Astrocyte (in vitro differentiated cells and primary cell): ENCODE results near the gene SND1. TPM values are rescaled to one million over a fixed set of nuclear protein-coding genes. Genes with fewer than 3 reads are reported as not detected.

Experiments
- DNase-seq: peaks from one replicate; pipeline ENCODE4 v3.0.0-alpha.2; 2010; ENCODE audit warnings: low read depth
- FAIRE-seq: peaks from 2 replicates; lab custom pipeline; 2011; peaks lifted over from hg19 to GRCh38; lab: Jason Lieb, UNC
- H2AFZ ChIP-seq: 2 replicates; pipeline ENCODE4 v1.6.0; 2012; ENCODE audit warnings: low read depth, low read length, inconsistent platforms
- H3K27ac ChIP-seq: 2 replicates; pipeline ENCODE4 v1.5.1; 2011; ENCODE audit warnings: low read depth, low read length, inconsistent platforms
- H3K27me3 ChIP-seq: 2 replicates; pipeline ENCODE4 v1.6.0; 2011; ENCODE audit warnings: low read length, inconsistent platforms; ENCODE audit not compliant: insufficient read depth
- H3K36me3 ChIP-seq: 2 replicates; pipeline ENCODE4 v1.5.1; 2011; ENCODE audit warnings: low read length, inconsistent platforms; ENCODE audit not compliant: insufficient read depth
- H3K4me1 ChIP-seq: 2 replicates; pipeline ENCODE4 v1.5.1; 2011; ENCODE audit warnings: low read length, inconsistent platforms; ENCODE audit not compliant: insufficient read depth
- H3K4me2 ChIP-seq: 2 replicates; pipeline ENCODE4 v1.6.0; 2012; ENCODE audit warnings: low read length, inconsistent platforms
- H3K4me3 ChIP-seq: 2 replicates; pipeline ENCODE4 v1.5.1; 2011; ENCODE audit warnings: low read depth, mild to moderate bottlenecking, low read length, inconsistent platforms; ENCODE audit not compliant: insufficient read depth
- H3K79me2 ChIP-seq: 2 replicates; pipeline ENCODE4 v1.6.0; 2012; ENCODE audit warnings: mild to moderate bottlenecking, low read length, inconsistent platforms; ENCODE audit not compliant: insufficient read depth
- H3K9ac ChIP-seq: 2 replicates; pipeline ENCODE4 v1.6.0; 2012; ENCODE audit warnings: mild to moderate bottlenecking, low read length, inconsistent platforms
- H3K9me3 ChIP-seq: 2 replicates; pipeline ENCODE4 v1.5.1; 2012; ENCODE audit warnings: low read depth, mild to moderate bottlenecking, low read length, inconsistent platforms; ENCODE audit not compliant: insufficient read depth
- H4K20me1 ChIP-seq: 2 replicates; pipeline ENCODE4 v1.6.0; 2012; ENCODE audit warnings: low read length, inconsistent platforms; ENCODE audit not compliant: insufficient read depth
- H3K27ac Mint-ChIP-seq: one replicate; pipeline ENCODE4 v1.8.0; 2021; ENCODE audit warnings: mild to moderate bottlenecking, mixed read lengths; ENCODE audit not compliant: unreplicated experiment
- H3K27me3 Mint-ChIP-seq: one replicate; pipeline ENCODE4 v1.8.0; 2021; ENCODE audit warnings: low read depth, mixed read lengths; ENCODE audit not compliant: unreplicated experiment
- H3K36me3 Mint-ChIP-seq: one replicate; pipeline ENCODE4 v1.8.0; 2021; ENCODE audit warnings: low read depth, mixed read lengths; ENCODE audit not compliant: unreplicated experiment
- H3K4me1 Mint-ChIP-seq: one replicate; pipeline ENCODE4 v1.8.0; 2021; ENCODE audit warnings: low read depth, mixed read lengths; ENCODE audit not compliant: unreplicated experiment
- H3K4me3 Mint-ChIP-seq: one replicate; pipeline ENCODE4 v1.8.0; 2021; ENCODE audit warnings: mild to moderate bottlenecking, moderate library complexity, mixed read lengths; ENCODE audit not compliant: unreplicated experiment
- H3K9me3 Mint-ChIP-seq: one replicate; pipeline ENCODE4 v1.8.0; 2021; ENCODE audit warnings: mild to moderate bottlenecking, mixed read lengths; ENCODE audit not compliant: unreplicated experiment
- CTCF ChIP-seq: IDR thresholded peaks from 2 replicates; pipeline ENCODE4 v1.5.1; 2011; ENCODE audit warnings: low read depth, mild to moderate bottlenecking, inconsistent platforms, low read length, moderate library complexity; ENCODE audit not compliant: insufficient read depth
- EZH2 ChIP-seq: IDR thresholded peaks from 2 replicates; pipeline ENCODE4 v1.6.1; 2012; ENCODE audit warnings: mild to moderate bottlenecking, low read length, inconsistent platforms; ENCODE audit not compliant: insufficient read depth
- total RNA-seq: library from RNA; stranded (reverse); gene quantifications from 2 replicates; pipeline ENCODE4 v1.2.1, GENCODE V29; 2021

SND1 gene
- total RNA-seq, 1 donor from 2014 or later: 267 TPM

GRCh38 chr7:127993987-127994386, 342.0 kb downstream of the SND1 start:
- Histone ChIP-seq H3K4me2 (no peak overlapping the region), H2AFZ (no peak overlapping the region), H3K27ac (no peak overlapping the region), H3K36me3 (peaks cover 16% of the 10 kb centered on the region), H3K9ac (no peak overlapping the region), H3K27me3 (no peaks in the 10 kb centered on the region), H3K4me1 (no peaks in the 10 kb centered on the region), H3K4me3 (no peak overlapping the region), H3K9me3 (no peaks in the 10 kb centered on the region), H3K79me2 (no peaks in the 10 kb centered on the region), H4K20me1 (peaks cover 79% of the 10 kb centered on the region)
- Mint-ChIP-seq H3K9me3 (no peaks in the 10 kb centered on the region), H3K4me3 (no peak overlapping the region), H3K27me3 (no peaks in the 10 kb centered on the region), H3K27ac (no peak overlapping the region), H3K36me3 (peaks cover 25% of the 10 kb centered on the region), H3K4me1 (peaks cover 26% of the 10 kb centered on the region)
- no peak for DNase-seq
- no peak for FAIRE-seq
- TF ChIP-seq EZH2 (no peak), CTCF (no peak)

- H3K79me2 ChIP-seq: no peaks in the 10 kb centered on the region
- H3K9ac ChIP-seq: no peak overlapping the region
- no peaks in the 10 kb centered on the region for H3K4me1 ChIP-seq
- H3K9me3 ChIP-seq: no peaks in the 10 kb centered on the region
- TF ChIP-seq EZH2: no peak
- no peak for TF ChIP-seq CTCF
- H3K4me3 ChIP-seq: no peak overlapping the region
- peaks cover 16% of the 10 kb centered on the region for H3K36me3 ChIP-seq
- no peak overlapping the region for H3K4me3 Mint-ChIP-seq
- peaks cover 76% of the 10 kb centered on the region for H4K20me1 ChIP-seq
- H3K36me3 Mint-ChIP-seq: peaks cover 28% of the 10 kb centered on the region
- peaks cover 27% of the 10 kb centered on the region for H3K4me1 Mint-ChIP-seq
- H3K4me2 ChIP-seq: no peak overlapping the region
- DNase-seq: peak; percentile 16
- H2AFZ ChIP-seq: no peak overlapping the region
- peak overlapping the region; percentile 22 for H3K27ac Mint-ChIP-seq
- H3K9me3 Mint-ChIP-seq: no peaks in the 10 kb centered on the region
- no peak overlapping the region for H3K27ac ChIP-seq
- no peaks in the 10 kb centered on the region for H3K27me3 ChIP-seq
- no peak for FAIRE-seq
- no peaks in the 10 kb centered on the region for H3K27me3 Mint-ChIP-seq
These were observed 343.3 kb downstream of the SND1 start for GRCh38 chr7:127995156-127995880.

GRCh38 chr7:127995881-127996215, 343.9 kb downstream of the SND1 start:
- H3K27me3 ChIP-seq: no peaks in the 10 kb centered on the region
- no peak overlapping the region for H2AFZ ChIP-seq
- Mint-ChIP-seq H3K27me3 (no peaks in the 10 kb centered on the region), H3K27ac (no peak overlapping the region), H3K9me3 (no peaks in the 10 kb centered on the region), H3K4me1 (peaks cover 27% of the 10 kb centered on the region), H3K4me3 (no peak overlapping the region), H3K36me3 (peaks cover 28% of the 10 kb centered on the region)
- no peak overlapping the region for H3K27ac ChIP-seq
- no peaks in the 10 kb centered on the region for H3K9me3 ChIP-seq
- no peak for TF ChIP-seq CTCF
- no peak for TF ChIP-seq EZH2
- H3K4me3 ChIP-seq: no peak overlapping the region
- FAIRE-seq (no peak), DNase-seq (no peak)
- H3K4me2 ChIP-seq: no peak overlapping the region
- H3K9ac ChIP-seq: no peak overlapping the region
- no peaks in the 10 kb centered on the region for H3K4me1 ChIP-seq
- peaks cover 76% of the 10 kb centered on the region for H4K20me1 ChIP-seq
- no peaks in the 10 kb centered on the region for H3K79me2 ChIP-seq
- H3K36me3 ChIP-seq: peaks cover 15% of the 10 kb centered on the region
